GM21526 (cell line): ENCODE results near the gene TNS1.

Experiments used
- ATAC-seq: cut with Tn5 transposase; IDR thresholded peaks from one replicate; pipeline ENCODE4 v1.9.1; 2021; ENCODE audit warnings: moderate library complexity; ENCODE audit not compliant: unreplicated experiment, low FRiP score

TNS1 gene

DNA sequence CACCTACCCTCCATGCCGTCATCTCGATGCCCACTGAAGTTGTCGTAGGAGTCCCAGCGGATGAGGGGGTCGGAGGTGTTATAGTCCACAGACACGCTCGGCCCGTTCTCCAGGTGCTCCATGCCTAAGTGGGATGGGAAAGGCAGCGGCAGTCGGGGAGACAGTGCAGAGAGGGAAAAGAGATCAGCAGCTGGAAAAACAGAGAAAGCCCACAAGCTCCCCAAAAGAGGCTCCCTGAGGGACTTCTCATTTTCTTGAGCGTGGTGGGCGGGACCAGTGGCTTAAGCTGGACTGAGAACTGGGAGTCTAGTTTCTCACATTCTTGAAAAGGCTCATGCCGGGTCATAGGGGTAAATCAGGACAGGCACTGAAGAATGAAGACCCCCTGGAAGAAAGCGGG, 121.9 kb downstream of the TNS1 start:
- ATAC-seq = no peak

DNA sequence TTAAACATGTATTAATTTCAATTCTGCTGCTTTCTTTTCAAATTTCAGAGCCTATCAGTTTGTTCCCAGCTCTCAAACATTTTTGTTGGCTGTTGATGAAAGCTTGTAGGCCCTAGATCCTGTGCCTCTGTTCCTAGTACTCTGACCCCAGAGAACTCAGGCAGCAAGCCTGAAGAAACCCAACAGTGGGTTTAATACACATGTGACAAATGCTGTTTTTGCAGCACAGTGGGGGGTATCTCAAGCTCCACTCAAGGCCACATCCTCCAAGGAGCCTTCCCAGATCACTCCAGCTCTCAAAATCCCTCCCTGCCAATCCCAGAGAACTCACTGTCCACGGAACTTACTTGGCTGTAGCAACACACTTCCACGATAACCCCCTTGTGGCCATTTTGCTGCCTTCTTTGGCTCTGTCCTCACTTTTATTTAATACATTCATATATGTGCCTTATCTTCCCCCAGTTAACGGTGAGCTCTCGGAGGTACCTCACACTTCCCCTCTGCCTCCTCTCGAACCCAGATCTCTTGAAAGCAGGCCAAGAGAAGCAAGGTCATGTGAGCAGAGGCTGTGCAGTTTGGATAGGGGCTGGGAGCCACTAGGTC, 122.4 kb downstream of the TNS1 start:
- ATAC-seq = no peak

DNA sequence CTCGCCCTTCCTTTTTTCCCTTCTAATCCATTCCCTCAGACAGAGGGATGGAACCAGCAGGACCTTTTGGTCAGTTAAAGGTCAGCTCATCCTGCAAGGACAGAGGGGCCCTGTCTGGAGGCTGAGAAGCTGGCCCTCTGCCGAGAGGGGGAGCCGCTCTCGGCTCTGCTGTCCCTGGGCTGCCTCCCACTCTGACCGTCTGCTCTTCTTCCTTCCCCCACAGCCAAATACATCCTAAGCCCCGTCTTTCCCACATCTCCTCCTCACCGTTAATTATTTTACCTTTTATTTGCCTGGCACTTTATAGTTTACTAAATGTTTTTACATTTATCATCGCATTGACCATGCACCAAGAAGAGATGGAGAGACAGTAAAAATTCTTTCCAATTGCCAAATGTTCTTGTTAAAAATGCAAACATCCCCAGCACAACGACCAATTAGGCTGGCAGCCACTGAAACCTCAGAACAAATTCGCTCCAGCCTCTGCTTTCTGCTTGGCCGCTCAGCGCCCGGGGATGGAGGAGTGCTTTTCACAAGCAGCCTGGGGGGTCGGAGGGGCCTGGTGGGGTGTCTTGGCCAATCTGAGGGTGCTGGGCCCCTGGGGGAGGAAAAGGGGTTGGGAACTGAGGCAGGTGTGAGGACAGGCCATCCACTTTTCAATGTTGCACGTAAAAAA, 123.7 kb downstream of the TNS1 start:
- ATAC-seq = no peak

- ATAC-seq = no peak
These were observed 124.9 kb downstream of the TNS1 start for GRCh38 chr2:217877866-217878265.

- ATAC-seq = no peak
These were observed 126.6 kb downstream of the TNS1 start for GRCh38 chr2:217876253-217876570.

- no peak for ATAC-seq
These were observed 127.1 kb downstream of the TNS1 start for GRCh38 chr2:217875556-217876252.

DNA sequence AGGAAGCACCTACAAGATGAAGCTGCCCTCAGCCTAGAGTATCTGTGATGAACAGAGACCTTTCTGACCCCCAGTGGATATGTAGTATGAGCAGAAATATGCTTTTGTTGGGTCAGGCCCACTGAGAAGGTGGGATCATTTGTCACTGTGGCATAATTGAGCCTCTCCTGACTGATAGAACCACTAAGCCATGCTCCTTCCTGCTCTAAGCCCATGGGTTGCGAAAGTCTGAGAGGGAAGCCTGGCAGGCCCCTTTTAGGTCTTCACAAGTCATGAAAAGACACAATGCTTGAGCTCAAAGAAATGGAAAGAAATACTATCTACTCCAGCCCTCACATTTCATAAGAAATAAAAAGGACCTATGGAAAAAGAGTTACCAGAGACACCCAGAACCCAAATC, 127.7 kb downstream of the TNS1 start:
- ATAC-seq = no peak

DNA sequence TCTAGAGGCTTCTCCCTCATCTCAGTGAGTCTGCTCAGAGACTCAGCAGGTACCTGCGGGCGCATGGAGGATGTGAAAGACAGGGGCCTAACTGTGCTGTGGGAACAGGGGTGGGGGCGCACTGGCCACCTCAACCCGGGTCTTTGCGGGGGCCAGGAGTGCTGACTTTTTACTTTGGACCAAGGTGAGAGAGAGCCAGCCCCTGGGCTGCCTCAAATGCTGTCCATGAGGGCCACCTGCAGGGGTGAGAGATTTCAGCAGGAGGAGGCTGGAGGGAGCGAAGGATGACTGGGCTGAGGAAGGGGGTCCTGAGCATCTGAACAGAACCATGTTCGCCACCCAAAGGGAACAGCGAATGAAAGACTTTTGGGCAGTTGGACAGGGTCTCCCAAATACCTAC, 129.4 kb downstream of the TNS1 start:
- no peak for ATAC-seq

DNA sequence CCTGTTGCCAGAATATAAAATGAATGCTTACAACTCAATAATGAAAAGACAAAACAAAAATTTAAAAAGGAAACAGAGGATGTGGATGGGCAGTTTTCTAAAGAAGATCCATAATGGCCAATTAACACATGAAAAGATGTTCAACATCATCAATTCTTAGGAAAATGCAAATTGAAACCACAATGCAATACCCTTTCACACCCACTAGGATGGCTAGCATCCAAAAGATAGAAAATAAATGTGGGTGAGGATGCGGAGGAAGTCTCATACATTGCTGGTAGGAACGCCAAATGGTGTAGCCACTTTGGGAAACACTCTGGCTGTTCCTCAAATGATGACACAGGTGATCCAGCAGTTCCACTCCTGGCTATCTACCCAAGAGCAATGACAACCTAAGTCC, 130.5 kb downstream of the TNS1 start:
- ATAC-seq = no peak

GRCh38 chr2:217870528-217871011, 132.2 kb downstream of the TNS1 start:
- no peak for ATAC-seq

- no peak for ATAC-seq
These were observed 133.9 kb downstream of the TNS1 start for GRCh38 chr2:217868911-217869334.

DNA sequence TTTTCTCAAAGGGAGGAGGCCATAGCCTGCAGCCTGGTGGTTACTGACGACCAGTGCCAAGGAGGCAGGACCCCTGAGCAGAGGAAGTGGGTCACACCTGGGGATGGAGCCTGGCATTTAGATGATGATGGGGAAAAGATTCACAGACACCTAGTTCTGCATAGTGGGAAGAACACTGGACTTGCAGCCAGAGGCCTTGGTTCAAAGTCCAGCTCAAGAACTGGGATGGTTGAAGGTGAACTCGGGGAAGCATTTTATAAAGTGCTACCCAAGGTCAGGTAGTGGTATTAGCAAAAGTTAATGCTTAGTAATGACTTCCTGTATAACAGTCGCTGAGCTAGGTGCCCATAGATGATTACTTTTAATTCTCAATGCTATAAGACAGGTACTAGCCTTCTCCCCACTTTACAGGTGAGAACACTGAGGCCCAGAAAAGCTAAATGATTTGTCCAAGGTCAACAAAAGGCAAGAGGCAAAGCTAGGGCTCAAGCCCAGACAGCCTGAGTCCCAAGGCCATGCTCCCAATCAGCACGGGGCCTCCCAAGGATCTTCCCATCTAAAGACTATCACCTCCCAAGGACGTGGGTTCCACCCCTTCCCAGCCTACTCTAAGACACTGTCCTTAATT, 134.4 kb downstream of the TNS1 start:
- ATAC-seq = no peak

DNA sequence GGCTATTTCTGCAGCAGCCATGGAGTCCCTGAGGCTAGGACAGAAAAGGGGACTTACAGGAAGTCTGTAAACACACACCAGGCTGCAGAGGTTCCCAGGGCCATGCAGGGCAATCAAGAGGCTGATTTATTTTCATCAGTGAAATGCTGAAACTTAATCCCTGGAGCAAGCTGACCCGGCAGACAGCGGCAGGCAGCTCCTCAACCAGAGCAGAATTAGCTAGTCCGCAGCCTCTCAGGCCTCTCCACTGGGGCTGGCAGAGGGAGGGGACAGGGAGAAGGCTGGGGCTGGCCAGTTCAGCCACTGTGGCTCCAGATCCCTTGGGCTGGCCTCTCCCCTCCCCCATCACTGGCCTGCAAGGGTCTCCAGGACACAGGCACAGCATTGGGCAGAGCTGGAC, 136.3 kb downstream of the TNS1 start:
- no peak for ATAC-seq

DNA sequence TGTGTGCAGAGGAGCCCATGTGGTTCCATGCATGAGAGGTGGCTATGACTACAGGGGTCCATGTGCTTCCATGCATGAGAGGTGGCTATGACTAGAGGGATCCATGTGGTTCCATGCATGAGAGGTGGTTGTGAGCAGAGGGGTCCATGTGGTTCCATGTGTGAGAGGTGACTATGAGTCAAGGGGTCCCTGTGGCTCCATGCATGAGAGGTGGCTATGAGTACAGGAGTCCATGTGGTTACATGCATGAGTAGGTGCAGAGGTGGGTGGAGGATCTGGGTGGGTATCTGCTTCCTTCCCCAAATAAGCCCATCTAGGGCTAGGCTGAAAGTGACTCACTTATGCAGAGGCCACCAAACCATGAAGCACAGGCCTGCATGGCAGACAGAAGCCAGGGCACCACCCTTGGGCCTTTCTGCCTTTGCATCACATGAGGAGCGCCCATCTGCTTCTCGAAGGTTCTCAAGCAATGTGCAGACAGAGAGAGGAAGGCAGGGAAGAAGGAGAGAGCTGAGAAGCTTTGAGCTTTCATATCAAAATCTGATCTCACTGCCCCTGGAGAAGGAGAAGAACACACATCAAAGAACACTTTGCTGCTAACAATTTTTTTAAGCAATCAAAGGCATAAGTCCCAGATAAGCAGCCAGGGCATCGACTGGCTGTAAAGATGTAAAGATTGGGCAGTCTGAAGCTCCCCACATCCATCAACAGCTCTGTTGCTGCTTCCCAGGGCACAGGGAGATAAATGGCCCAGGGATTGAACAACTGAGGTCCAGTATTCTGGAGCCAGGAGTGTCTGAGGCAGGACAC, 137.6 kb downstream of the TNS1 start:
- ATAC-seq = no peak

DNA sequence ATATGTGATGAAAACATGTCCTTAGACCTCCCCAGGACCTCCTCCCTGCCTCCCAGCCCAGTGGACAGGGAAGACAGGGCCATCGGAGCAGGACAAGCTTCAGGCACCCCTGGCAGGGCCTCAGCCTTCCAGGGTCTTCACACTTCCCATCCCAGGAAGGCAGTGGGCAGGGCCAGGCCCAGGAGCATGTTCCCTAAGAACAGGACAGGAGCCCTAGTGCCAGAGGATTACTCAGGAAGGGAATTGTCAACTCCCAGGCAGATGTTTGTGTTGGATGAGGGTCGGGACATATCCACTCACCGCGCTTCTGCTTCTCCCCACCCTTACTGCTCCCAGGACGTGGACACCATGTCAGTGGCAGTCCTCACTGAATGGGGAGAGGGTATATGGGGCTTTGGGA, 138.9 kb downstream of the TNS1 start:
- ATAC-seq = no peak

DNA sequence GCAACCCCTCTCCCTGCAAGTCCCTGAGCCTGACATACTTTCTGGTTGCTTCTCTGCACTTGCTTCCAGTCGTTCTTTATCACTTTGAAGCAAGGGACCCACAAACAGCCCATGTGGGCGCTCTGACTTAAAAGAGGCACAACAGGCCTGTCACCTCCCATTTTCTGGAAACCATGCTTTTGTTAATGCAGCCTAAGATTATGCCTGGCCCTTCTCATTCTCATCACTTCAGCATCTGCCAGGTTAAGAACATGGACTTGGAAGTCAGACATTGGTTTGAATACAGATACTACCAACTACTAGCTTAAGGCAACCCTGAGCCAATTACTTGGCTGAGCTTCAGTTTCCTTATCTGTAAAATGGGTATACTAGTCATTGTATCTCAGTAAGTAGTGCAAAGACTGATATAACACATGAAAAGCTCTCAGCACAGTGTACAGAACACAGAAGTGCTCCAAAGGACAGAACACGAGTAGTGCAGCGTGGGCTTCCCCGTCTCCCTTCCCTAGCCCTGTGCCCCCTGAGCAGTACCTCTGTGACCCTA, 141.4 kb downstream of the TNS1 start:
- no peak for ATAC-seq

GRCh38 chr2:217859926-217860325, 142.9 kb downstream of the TNS1 start:
- no peak for ATAC-seq

DNA sequence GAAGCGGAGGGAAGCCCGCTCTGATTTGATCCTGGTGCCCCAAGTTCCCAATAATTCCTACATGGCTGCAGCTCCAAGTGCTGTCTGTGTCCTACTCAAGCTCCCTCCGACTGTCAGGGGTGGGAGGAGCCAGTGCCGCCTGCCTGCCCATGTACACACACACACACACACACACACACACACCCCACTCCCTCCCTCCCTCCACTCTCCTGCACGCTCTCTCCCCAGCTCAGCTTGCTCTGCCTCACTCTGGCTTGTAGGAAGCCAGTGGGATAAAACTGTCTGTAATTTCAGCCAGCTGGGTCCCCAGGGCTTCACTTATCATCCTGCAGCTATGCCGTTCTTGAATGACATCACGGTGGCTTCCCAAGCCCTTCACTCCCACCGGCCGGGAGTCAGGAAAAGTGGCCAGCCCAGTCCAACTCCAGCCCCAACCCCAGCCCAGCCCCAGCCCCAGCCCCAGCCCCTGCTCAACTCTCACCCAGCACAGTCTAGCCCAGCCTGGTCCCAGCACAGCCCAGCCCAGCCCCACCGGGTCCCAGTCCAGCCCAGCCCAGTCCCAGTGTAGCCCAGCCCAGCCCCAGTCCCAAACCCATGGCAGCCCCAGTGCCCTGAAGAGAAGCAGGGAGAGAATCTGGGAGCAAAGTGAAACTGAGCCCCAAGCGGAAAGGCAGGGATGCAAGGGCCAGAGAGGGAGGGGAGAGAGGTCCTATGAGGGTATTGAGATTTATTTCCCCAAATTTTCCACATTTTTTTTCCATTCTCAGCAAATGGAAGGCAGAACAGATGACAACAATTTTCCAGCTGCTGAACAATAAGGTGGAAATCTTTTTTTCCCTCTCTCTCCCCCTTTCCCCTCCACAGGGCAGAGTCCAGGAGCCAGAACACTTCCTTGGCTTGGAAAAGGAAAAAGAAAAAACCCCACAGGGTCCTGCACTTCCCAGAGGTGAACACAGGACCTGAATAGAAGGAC, 144.0 kb downstream of the TNS1 start:
- no peak for ATAC-seq
